Iris pigment epithelial cell (primary cell): Measurements from ENCODE around the gene RAB11FIP4.
"Not testable (repeated sequence)": the region's sequence is repeated elsewhere in the genome, so short reads cannot be mapped to it uniquely, and the experiment has no call there.

Experiments
- DNase-seq: peaks from one replicate; pipeline ENCODE4 v3.0.0-alpha.2; 2011; ENCODE audit warnings: low read depth

The RAB11FIP4 gene

DNA sequence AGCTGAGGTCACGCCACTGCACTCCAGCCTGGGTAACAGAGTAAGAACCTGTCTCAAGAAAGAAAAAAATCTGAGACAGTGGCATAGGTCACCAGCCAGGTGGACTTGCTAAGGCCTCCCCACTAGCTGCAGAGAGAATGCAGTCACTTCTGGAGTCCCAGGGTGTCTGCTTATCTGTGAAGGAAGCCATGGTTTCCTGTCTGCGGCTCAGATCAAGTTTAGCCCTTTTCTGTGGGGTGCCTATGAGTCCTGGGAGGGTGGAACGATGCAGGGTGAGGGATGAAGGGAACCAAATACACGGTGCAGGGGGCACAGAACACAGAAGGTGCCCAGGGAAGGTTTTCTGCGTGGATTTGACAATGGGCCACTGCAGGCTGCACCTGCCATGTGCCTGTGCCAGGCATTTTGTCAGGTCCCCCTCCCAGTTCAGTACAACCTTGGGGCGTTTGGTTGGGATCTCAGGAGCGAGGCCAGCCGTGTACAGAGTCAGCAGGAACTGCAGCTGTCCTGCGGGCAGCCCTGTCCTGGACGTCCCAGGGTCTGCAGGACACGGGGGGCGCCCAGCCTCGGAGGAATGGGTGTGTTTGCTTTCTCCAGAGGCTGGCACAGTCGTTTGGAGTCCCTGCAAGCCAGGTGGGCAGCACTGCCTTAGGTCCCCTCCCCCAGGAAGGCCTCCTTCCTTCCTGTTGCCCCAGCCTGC lies 41.8 kb downstream of the RAB11FIP4 start:
- DNase-seq = no peak

GRCh38 chr17:31433811-31434726 lies 42.6 kb downstream of the RAB11FIP4 start:
- DNase-seq = no peak

DNA sequence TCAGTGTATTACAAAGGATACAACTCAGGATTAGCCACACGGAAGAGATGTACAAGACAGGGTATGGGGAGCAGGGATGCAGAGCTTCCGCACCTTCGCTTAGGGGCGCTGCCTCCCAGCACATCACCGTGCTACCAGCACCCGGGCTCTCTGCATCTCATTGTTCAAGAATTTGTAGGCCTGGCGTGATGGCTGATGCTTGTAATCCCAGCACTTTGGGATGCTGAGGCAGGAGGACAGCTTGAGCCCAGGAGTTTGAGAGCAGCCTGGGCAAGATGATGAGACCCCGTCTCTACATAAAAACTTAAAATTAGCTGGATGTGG lies 43.2 kb downstream of the RAB11FIP4 start:
- no peak for DNase-seq

GRCh38 chr17:31435581-31435980 lies 44.1 kb downstream of the RAB11FIP4 start:
- DNase-seq = no peak

GRCh38 chr17:31437720-31438400 lies 46.4 kb downstream of the RAB11FIP4 start:
- no peak for DNase-seq

- DNase-seq = no peak
These were observed 48.2 kb downstream of the RAB11FIP4 start for GRCh38 chr17:31439716-31440115.

DNA sequence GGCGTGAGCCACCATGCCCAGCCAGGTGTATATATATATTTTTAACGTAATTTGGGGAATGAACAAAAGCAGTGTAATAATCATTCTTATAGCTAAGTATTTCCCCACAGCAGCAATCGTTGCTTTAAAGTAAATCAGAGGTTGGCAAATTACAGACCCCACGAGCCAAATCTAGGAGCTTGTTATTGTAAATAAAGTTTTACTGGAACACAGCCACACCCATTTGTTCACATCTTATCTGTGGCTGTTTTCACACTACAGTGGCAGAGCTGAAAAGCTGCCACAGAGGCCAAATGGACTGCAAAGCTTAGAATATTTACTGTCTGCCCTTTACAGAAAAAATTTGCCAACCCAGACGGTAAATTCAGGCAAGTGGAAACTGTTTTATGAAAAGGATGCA lies 50.8 kb downstream of the RAB11FIP4 start:
- no peak for DNase-seq

DNA sequence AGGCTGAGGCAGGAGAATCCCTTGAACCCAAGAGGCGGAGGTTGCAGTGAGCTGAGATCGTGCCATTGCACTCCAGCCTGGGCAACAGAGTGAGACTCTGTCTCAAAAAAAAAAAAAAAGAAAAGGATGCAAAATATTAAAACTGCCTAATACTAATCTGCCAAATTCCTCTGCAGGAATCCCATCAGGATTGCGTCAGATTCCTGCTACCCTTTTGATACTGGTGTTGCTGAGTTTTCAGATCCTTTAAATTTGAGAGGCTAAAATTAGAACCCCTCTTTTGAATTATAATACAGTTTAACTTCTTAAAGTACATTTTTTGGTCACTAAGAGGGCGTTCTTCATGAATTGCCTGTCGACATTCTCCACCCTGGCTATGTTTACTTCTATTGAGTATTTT lies 51.4 kb downstream of the RAB11FIP4 start:
- DNase-seq = not testable (repeated sequence)

- DNase-seq = no peak
These were observed 51.9 kb downstream of the RAB11FIP4 start for GRCh38 chr17:31443386-31443785.

- DNase-seq = no peak
These were observed 52.6 kb downstream of the RAB11FIP4 start for GRCh38 chr17:31444026-31444425.

DNA sequence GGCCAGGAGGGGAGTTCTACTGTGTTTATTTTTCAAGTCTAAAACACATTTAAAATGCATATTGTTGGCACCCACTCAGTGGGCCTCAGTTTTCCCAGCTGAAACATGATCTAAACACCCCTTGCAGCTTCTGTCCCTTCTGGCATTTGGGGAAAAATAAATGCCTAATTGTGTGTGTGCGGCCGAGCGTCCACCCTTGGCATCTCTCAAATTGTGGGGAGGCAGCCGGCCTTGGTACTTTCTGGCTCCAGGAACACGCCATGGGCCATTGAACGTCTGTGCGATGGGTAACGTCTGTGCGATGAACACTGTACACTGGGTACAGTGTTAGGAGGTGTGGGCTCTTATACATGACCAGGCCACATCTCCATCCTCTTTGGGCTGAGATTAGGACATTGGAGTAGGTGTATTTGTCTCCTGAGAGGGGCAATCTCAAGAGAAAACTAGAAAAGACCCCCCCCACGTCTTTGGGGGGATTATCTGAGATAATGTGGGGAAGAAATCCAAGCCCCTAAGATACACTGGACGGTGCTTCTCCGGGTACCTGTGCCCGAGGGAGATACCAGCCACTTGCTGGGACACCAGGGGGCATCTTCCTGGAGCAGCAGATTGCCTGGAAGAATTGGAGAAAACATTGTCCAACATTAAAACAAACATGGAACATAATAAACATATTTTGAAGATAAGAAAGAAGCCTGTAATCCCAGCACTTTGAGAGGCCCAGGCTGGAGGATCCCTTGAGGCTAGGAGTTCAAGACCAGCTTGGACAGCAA lies 54.9 kb downstream of the RAB11FIP4 start:
- DNase-seq = no peak

GRCh38 chr17:31448467-31449077 lies 57.1 kb downstream of the RAB11FIP4 start:
- DNase-seq = peak; percentile 63

GRCh38 chr17:31449111-31449510 lies 57.6 kb downstream of the RAB11FIP4 start:
- no peak for DNase-seq

DNA sequence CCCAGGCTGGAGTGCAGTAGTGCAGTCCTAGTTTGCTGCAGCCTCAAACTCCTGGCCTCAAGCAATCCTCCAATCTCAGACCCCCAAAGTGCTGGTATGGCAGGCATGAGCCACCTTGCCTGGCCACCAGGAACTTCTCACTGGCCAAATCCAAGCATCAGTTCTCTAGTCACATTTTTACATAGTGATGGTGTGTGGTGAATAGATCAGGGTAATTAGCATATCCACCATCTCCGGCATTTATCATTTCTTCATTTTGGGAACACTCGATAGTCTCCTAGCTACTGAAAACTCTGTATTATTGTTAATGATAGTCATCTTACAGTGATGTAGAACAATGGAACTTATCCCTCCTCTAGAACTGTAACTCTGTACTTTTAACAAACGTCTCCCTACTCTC lies 58.3 kb downstream of the RAB11FIP4 start:
- no peak for DNase-seq

DNA sequence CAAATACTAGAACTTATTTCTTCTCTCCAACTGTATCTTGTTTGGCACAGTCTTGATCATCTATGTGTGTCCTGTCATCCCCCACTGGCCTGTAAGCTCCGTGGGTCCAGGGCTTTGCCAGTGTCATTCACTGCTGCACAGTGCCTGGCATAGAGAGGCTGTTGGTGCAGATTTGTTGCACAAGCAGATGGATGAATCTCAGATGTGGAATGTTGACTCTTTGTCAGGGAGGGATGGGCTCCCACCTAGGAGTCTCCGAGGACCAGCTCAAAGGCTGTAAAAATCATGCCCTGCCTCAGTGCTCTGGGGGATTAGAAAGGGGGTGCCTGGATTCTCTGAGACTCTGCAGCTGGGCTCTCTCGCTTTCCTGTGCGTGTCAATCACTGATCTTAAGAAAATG lies 60.6 kb downstream of the RAB11FIP4 start:
- no peak for DNase-seq

DNA sequence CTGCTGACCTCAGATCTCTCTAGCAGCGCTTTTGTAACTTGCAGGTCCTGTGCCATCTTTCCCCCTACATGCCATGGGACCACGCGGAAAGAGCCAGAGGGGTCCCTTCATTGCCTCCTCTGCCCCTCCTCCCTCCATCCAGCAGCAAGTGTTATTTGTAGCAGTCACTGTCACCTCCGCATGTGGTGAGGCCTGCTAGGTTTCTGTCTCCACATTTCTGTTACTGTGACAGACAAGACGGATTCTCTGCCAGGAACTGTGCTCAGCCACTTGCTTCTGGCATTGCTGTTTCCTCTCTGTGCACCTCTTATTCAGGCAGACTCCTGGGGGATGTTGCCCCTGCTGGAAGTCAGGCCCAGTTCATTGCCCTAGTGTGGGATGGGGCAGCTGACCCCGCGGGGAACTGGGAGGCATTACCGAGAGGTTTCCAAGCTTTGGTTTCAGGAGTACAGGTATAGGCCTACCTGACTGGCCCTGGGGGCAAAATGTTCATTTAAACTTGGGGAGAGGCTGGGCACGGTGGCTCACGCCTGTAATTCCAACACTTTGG lies 61.2 kb downstream of the RAB11FIP4 start:
- DNase-seq = no peak

- DNase-seq = no peak
These were observed 62.4 kb downstream of the RAB11FIP4 start for GRCh38 chr17:31453896-31454295.

DNA sequence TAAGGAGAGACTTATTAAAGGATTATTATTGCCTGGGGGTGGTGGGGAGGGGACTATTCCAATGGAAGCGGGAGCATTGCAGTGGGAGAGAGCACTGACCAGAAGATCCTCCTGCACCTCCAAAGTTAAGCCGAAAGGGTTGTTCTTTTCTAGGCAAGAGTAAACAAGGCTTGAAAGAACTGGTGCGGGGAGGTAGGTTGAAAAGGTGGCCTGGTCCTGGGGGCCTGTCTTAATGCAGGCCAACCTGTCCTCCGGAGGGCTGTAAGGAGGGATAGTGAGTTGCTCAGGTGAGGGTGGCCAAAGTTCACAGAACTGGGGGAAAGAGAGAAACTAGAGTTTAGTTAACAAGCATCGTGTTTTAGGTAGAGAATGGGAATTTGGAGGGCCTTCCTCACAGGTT lies 65.3 kb downstream of the RAB11FIP4 start:
- no peak for DNase-seq

- DNase-seq = no peak
These were observed 66.1 kb downstream of the RAB11FIP4 start for GRCh38 chr17:31457391-31458234.

GRCh38 chr17:31458829-31459228 lies 67.4 kb downstream of the RAB11FIP4 start:
- no peak for DNase-seq
